ENCODE results near the gene TMPRSS9.

TMPRSS9 gene

GRCh38 chr19:2363419-2363818 lies 3.4 kb downstream of the TMPRSS9 start:
- Histone ChIP-seq H3K79me2 (ENCODE audit: insufficient read depth, low read length) (no peaks in the 10 kb centered on the region), H4K20me1 (ENCODE audit: insufficient read depth, low read length) (no peaks in the 10 kb centered on the region), H3K9me2 (ENCODE audit: low read depth, low read length) (no peaks in the 10 kb centered on the region), H3K36me3 (ENCODE audit: insufficient read depth, low read length) (no peaks in the 10 kb centered on the region), H3K27me3 (ENCODE audit: insufficient read depth, low read length) (peaks cover 5% of the 10 kb centered on the region; the same call in 1 of the 2 replicates), H3K4me2 (ENCODE audit: low read length) (no peak overlapping the region), H3K4me1 (ENCODE audit: insufficient read depth, low read length, severe bottlenecking) (no peaks in the 10 kb centered on the region), H3K9ac (ENCODE audit: low read length) (no peak overlapping the region), H3K9me3 (ENCODE audit: low read length) (no peaks in the 10 kb centered on the region), H3K4me3 (ENCODE audit: low read depth, low read length, poor library complexity, severe bottlenecking) (no peak overlapping the region), H3K27ac (ENCODE audit: low read depth, low read length, poor library complexity, severe bottlenecking) (no peak overlapping the region), H3F3A (ENCODE audit: insufficient read depth, low read length) (no peaks in the 10 kb centered on the region), H2AFZ (ENCODE audit: low read length) (no peak overlapping the region)
- TF ChIP-seq EZH2 (IDR thresholded peaks at IDR 0.05; ENCODE audit: borderline replicate concordance, low read length) = no peak
- TF ChIP-seq CTCF (IDR thresholded peaks at IDR 0.05; ENCODE audit: low read length) = no peak

- Histone ChIP-seq H3K36me3 (ENCODE audit: insufficient read depth, low read length) (no peaks in the 10 kb centered on the region; the same call in 1 of the 2 replicates), H3K79me2 (ENCODE audit: insufficient read depth, low read length) (no peaks in the 10 kb centered on the region), H3K27me3 (ENCODE audit: insufficient read depth, low read length) (no peaks in the 10 kb centered on the region; the same call in 1 of the 2 replicates), H3K4me1 (ENCODE audit: insufficient read depth, low read length, severe bottlenecking) (no peaks in the 10 kb centered on the region), H3K4me2 (ENCODE audit: low read length) (no peak overlapping the region), H3K9me3 (ENCODE audit: low read length) (0 out of 2 replicates have a peak, but pooled peaks cover 3% of the 10 kb centered on the region), H3F3A (ENCODE audit: insufficient read depth, low read length) (no peaks in the 10 kb centered on the region), H2AFZ (ENCODE audit: low read length) (no peak overlapping the region), H3K4me3 (ENCODE audit: low read depth, low read length, poor library complexity, severe bottlenecking) (no peak overlapping the region), H3K9me2 (ENCODE audit: low read depth, low read length) (no peaks in the 10 kb centered on the region), H4K20me1 (ENCODE audit: insufficient read depth, low read length) (no peaks in the 10 kb centered on the region), H3K9ac (ENCODE audit: low read length) (no peak overlapping the region), H3K27ac (ENCODE audit: low read depth, low read length, poor library complexity, severe bottlenecking) (no peak overlapping the region)
- TF ChIP-seq EZH2 (IDR thresholded peaks at IDR 0.05; ENCODE audit: borderline replicate concordance, low read length) = no peak
- TF ChIP-seq CTCF (IDR thresholded peaks at IDR 0.05; ENCODE audit: low read length) = no peak
Observed at GRCh38 chr19:2365201-2365970, 5.3 kb downstream of the TMPRSS9 start.

- H3K4me3 ChIP-seq (ENCODE audit: low read depth, low read length, poor library complexity, severe bottlenecking) = no peak overlapping the region
- no peak overlapping the region for H3K4me2 ChIP-seq (ENCODE audit: low read length)
- H3K27me3 ChIP-seq (ENCODE audit: insufficient read depth, low read length) = no peaks in the 10 kb centered on the region; the same call in 1 of the 2 replicates
- no peaks in the 10 kb centered on the region for H3K4me1 ChIP-seq (ENCODE audit: insufficient read depth, low read length, severe bottlenecking)
- 0 out of 2 replicates have a peak, but pooled peaks cover 3% of the 10 kb centered on the region for H3K9me3 ChIP-seq (ENCODE audit: low read length)
- no peaks in the 10 kb centered on the region for H3K9me2 ChIP-seq (ENCODE audit: low read depth, low read length)
- H4K20me1 ChIP-seq (ENCODE audit: insufficient read depth, low read length) = no peaks in the 10 kb centered on the region
- no peaks in the 10 kb centered on the region for H3K79me2 ChIP-seq (ENCODE audit: insufficient read depth, low read length)
- H3K36me3 ChIP-seq (ENCODE audit: insufficient read depth, low read length) = no peaks in the 10 kb centered on the region; the same call in 1 of the 2 replicates
- TF ChIP-seq CTCF (IDR thresholded peaks at IDR 0.05; ENCODE audit: low read length) (no peak), EZH2 (IDR thresholded peaks at IDR 0.05; ENCODE audit: borderline replicate concordance, low read length) (no peak)
- H2AFZ ChIP-seq (ENCODE audit: low read length) = no peak overlapping the region
- H3K27ac ChIP-seq (ENCODE audit: low read depth, low read length, poor library complexity, severe bottlenecking) = no peak overlapping the region
- H3F3A ChIP-seq (ENCODE audit: insufficient read depth, low read length) = no peaks in the 10 kb centered on the region
- no peak overlapping the region for H3K9ac ChIP-seq (ENCODE audit: low read length)
Observed at GRCh38 chr19:2371656-2372055, 11.6 kb downstream of the TMPRSS9 start.
